Measurements from ENCODE around the gene WDR45B. TPM values are rescaled to one million over a fixed set of nuclear protein-coding genes. Genes with fewer than 3 reads are reported as not detected.

Gene WDR45B
- total RNA-seq, 1 experiment from 2014 or later, result 96.5 TPM

DNA sequence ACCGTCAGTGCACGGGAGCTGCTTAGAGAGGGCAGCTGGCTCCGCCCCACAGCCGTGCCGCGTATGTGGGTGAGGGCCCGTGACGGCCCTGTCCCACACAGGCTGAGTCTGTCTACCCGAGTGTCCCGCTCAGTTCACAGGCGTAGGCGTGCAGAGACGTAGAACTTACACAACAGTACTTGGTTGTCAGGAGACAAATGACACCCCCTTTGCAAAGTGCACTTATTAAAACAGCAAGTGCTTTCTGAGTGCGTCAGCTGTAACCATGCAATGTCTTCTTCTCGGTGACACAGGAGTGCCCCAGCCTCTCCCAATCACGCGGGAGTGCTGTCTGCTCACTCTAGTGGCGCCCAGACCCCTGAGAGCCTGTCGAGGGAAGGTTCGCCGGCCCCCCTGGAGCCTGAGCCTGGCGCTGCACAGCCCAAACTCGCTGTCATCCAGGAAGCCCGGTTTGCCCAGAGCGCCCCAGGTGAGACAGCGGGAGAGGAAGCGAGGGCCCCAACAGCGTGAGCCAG is 64.5 kb downstream of the WDR45B start:
- DNase-seq (ENCODE audit: low spot score), result no peak
- H3K27ac Mint-ChIP-seq, result no peak overlapping the region
- ChIA-PET CTCF (interaction anchor here (0.7 kb wide), 1 partner anchor 30 kb away, joined by 4 read pairs; no protein-coding TSS in a partner anchor), POLR2A (no interaction called here)
- TF ChIP-seq, protein P1, sequence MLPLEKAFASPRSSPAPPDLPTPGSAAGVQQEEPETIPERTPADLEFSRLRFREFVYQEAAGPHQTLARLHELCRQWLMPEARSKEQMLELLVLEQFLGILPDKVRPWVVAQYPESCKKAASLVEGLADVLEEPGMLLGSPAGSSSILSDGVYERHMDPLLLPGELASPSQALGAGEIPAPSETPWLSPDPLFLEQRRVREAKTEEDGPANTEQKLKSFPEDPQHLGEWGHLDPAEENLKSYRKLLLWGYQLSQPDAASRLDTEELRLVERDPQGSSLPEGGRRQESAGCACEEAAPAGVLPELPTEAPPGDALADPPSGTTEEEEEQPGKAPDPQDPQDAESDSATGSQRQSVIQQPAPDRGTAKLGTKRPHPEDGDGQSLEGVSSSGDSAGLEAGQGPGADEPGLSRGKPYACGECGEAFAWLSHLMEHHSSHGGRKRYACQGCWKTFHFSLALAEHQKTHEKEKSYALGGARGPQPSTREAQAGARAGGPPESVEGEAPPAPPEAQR (CRISPR knock-in tag; IDR thresholded peaks at IDR 0.05), result no peak
- TF ChIP-seq, protein P2, sequence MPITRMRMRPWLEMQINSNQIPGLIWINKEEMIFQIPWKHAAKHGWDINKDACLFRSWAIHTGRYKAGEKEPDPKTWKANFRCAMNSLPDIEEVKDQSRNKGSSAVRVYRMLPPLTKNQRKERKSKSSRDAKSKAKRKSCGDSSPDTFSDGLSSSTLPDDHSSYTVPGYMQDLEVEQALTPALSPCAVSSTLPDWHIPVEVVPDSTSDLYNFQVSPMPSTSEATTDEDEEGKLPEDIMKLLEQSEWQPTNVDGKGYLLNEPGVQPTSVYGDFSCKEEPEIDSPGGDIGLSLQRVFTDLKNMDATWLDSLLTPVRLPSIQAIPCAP (CRISPR knock-in tag; IDR thresholded peaks at IDR 0.05), result no peak
- TF ChIP-seq PRRX2 (CRISPR knock-in tag; IDR thresholded peaks at IDR 0.05) (no peak), RORB (CRISPR knock-in tag; IDR thresholded peaks at IDR 0.05) (no peak), NR3C1 (CRISPR knock-in tag; conservative IDR thresholded peaks at IDR 0.05; ENCODE audit: low read depth) (no peak), JAZF1 (CRISPR knock-in tag; IDR thresholded peaks at IDR 0.05) (no peak), FOXJ3 (CRISPR knock-in tag; IDR thresholded peaks at IDR 0.05; ENCODE audit: borderline replicate concordance) (no peak), ZNF121 (CRISPR knock-in tag; IDR thresholded peaks at IDR 0.05) (no peak), ZNF416 (CRISPR knock-in tag; IDR thresholded peaks at IDR 0.05) (no peak), SMAD4 (CRISPR knock-in tag; IDR thresholded peaks at IDR 0.05) (no peak), SP1 (CRISPR knock-in tag; conservative IDR thresholded peaks at IDR 0.05) (no peak), SOX15 (CRISPR knock-in tag; IDR thresholded peaks at IDR 0.05) (no peak), ELF4 (CRISPR knock-in tag; IDR thresholded peaks at IDR 0.05; ENCODE audit: low read depth) (no peak)
- TF ChIP-seq, protein P3, sequence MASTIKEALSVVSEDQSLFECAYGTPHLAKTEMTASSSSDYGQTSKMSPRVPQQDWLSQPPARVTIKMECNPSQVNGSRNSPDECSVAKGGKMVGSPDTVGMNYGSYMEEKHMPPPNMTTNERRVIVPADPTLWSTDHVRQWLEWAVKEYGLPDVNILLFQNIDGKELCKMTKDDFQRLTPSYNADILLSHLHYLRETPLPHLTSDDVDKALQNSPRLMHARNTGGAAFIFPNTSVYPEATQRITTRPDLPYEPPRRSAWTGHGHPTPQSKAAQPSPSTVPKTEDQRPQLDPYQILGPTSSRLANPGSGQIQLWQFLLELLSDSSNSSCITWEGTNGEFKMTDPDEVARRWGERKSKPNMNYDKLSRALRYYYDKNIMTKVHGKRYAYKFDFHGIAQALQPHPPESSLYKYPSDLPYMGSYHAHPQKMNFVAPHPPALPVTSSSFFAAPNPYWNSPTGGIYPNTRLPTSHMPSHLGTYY (CRISPR knock-in tag; IDR thresholded peaks at IDR 0.05), result no peak
- no peaks in the 10 kb centered on the region for H3K9me3 Mint-ChIP-seq
- H3K36me3 Mint-ChIP-seq, result peaks cover 52% of the 10 kb centered on the region
- no peaks in the 10 kb centered on the region for H3K4me1 Mint-ChIP-seq
- ATAC-seq, result peak; percentile 30
- H3K27me3 Mint-ChIP-seq (ENCODE audit: low read depth), result no peaks in the 10 kb centered on the region
- no peak overlapping the region for H3K4me3 Mint-ChIP-seq

DNA sequence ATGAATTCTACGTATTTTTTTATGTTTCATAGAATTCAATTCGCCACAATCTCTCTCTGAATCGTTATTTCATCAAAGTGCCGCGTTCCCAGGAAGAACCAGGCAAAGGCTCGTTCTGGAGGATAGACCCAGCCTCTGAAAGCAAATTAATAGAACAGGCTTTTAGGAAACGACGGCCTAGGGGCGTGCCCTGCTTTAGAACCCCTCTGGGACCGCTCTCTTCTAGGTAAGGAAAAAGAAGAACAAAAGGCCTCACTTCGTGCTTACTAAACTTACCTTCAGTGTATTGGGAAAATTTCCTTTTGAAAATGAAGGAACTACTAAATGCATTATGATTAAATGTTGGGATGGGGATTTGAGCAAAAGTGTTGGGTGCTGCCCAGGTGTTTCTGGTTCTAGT is 65.5 kb downstream of the WDR45B start:
- POLR2A ChIA-PET, result no interaction called here
- CTCF ChIA-PET, result no interaction called here
- TF ChIP-seq, protein P4, sequence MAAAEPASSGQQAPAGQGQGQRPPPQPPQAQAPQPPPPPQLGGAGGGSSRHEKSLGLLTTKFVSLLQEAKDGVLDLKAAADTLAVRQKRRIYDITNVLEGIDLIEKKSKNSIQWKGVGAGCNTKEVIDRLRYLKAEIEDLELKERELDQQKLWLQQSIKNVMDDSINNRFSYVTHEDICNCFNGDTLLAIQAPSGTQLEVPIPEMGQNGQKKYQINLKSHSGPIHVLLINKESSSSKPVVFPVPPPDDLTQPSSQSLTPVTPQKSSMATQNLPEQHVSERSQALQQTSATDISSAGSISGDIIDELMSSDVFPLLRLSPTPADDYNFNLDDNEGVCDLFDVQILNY (CRISPR knock-in tag; IDR thresholded peaks at IDR 0.05), result no peak
- TF ChIP-seq ZNF317 (CRISPR knock-in tag; IDR thresholded peaks at IDR 0.05; ENCODE audit: borderline replicate concordance, low read depth) (no peak), SP1 (CRISPR knock-in tag; conservative IDR thresholded peaks at IDR 0.05) (no peak), EMX1 (CRISPR knock-in tag; IDR thresholded peaks at IDR 0.05) (no peak), RELA (CRISPR knock-in tag; IDR thresholded peaks at IDR 0.05; ENCODE audit: borderline replicate concordance) (no peak), TP53 (CRISPR knock-in tag; IDR thresholded peaks at IDR 0.05) (no peak)
- TF ChIP-seq, protein P5, sequence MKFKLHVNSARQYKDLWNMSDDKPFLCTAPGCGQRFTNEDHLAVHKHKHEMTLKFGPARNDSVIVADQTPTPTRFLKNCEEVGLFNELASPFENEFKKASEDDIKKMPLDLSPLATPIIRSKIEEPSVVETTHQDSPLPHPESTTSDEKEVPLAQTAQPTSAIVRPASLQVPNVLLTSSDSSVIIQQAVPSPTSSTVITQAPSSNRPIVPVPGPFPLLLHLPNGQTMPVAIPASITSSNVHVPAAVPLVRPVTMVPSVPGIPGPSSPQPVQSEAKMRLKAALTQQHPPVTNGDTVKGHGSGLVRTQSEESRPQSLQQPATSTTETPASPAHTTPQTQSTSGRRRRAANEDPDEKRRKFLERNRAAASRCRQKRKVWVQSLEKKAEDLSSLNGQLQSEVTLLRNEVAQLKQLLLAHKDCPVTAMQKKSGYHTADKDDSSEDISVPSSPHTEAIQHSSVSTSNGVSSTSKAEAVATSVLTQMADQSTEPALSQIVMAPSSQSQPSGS (CRISPR knock-in tag; IDR thresholded peaks at IDR 0.05; ENCODE audit: borderline replicate concordance, low read depth), result no peak
- TF ChIP-seq, protein P6, sequence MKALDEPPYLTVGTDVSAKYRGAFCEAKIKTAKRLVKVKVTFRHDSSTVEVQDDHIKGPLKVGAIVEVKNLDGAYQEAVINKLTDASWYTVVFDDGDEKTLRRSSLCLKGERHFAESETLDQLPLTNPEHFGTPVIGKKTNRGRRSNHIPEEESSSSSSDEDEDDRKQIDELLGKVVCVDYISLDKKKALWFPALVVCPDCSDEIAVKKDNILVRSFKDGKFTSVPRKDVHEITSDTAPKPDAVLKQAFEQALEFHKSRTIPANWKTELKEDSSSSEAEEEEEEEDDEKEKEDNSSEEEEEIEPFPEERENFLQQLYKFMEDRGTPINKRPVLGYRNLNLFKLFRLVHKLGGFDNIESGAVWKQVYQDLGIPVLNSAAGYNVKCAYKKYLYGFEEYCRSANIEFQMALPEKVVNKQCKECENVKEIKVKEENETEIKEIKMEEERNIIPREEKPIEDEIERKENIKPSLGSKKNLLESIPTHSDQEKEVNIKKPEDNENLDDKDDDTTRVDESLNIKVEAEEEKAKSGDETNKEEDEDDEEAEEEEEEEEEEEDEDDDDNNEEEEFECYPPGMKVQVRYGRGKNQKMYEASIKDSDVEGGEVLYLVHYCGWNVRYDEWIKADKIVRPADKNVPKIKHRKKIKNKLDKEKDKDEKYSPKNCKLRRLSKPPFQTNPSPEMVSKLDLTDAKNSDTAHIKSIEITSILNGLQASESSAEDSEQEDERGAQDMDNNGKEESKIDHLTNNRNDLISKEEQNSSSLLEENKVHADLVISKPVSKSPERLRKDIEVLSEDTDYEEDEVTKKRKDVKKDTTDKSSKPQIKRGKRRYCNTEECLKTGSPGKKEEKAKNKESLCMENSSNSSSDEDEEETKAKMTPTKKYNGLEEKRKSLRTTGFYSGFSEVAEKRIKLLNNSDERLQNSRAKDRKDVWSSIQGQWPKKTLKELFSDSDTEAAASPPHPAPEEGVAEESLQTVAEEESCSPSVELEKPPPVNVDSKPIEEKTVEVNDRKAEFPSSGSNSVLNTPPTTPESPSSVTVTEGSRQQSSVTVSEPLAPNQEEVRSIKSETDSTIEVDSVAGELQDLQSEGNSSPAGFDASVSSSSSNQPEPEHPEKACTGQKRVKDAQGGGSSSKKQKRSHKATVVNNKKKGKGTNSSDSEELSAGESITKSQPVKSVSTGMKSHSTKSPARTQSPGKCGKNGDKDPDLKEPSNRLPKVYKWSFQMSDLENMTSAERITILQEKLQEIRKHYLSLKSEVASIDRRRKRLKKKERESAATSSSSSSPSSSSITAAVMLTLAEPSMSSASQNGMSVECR (CRISPR knock-in tag; IDR thresholded peaks at IDR 0.05; ENCODE audit: borderline replicate concordance), result no peak
- TF ChIP-seq, protein P7, sequence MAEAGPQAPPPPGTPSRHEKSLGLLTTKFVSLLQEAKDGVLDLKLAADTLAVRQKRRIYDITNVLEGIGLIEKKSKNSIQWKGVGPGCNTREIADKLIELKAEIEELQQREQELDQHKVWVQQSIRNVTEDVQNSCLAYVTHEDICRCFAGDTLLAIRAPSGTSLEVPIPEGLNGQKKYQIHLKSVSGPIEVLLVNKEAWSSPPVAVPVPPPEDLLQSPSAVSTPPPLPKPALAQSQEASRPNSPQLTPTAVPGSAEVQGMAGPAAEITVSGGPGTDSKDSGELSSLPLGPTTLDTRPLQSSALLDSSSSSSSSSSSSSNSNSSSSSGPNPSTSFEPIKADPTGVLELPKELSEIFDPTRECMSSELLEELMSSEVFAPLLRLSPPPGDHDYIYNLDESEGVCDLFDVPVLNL (CRISPR knock-in tag; IDR thresholded peaks at IDR 0.05; ENCODE audit: borderline replicate concordance, low read depth), result no peak
- Mint-ChIP-seq H3K9me3 (no peaks in the 10 kb centered on the region), H3K4me1 (no peaks in the 10 kb centered on the region), H3K36me3 (peaks cover 57% of the 10 kb centered on the region), H3K27me3 (ENCODE audit: low read depth) (no peaks in the 10 kb centered on the region), H3K27ac (peak overlapping the region; percentile 45), H3K4me3 (no peak overlapping the region)
- ATAC-seq (no peak), DNase-seq (ENCODE audit: low spot score) (no peak)
